Upper lobe of right lung (tissue), 1 donor: ENCODE measurements around the gene TMEM37. TPM values are rescaled to one million over a fixed set of nuclear protein-coding genes. Genes with fewer than 3 reads are reported as not detected.

ENCODE experiments used
- ATAC-seq: fragments of 200-7000 bp; cut with Tn5 transposase; one replicate; pipeline ENCODE4 v1.9.1; 2020; ENCODE audit warnings: mild to moderate bottlenecking, moderate library complexity
- DNase-seq: peaks from one replicate; pipeline ENCODE4 v3.0.0-alpha.2; 2020
- H3K27ac ChIP-seq: fragments of 200-600 bp; one replicate; pipeline ENCODE4 v1.8.0; 2022
- H3K27me3 ChIP-seq: fragments of 200-600 bp; one replicate; pipeline ENCODE4 v1.8.0; 2022; ENCODE audit warnings: mild to moderate bottlenecking
- H3K36me3 ChIP-seq: fragments of 200-600 bp; one replicate; pipeline ENCODE4 v1.8.0; 2022
- H3K4me1 ChIP-seq: fragments of 200-600 bp; one replicate; pipeline ENCODE4 v1.8.0; 2022
- H3K4me3 ChIP-seq: fragments of 200-600 bp; one replicate; pipeline ENCODE4 v1.8.0; 2022; ENCODE audit warnings: mild to moderate bottlenecking
- H3K9me3 ChIP-seq: fragments of 200-600 bp; one replicate; pipeline ENCODE4 v1.8.0; 2022
- CTCF ChIP-seq: fragments of 200-600 bp; IDR thresholded peaks from one replicate; pipeline ENCODE4 v1.8.0; 2022; ENCODE audit warnings: antibody characterized with exemption
- intact Hi-C: fragments of 100-400 bp; cut with DNase I; formaldehyde crosslinking; loops from one replicate; pipeline ENCODE4 v1.11.0; 2022
- total RNA-seq: library from RNA; stranded (reverse); fragmentation: NEBNext Ultra II Directional; extraction: Animal tissue kit (Norgen Biotek cat#: 25700); gene quantifications from one replicate; pipeline ENCODE4 v1.2.1, GENCODE V29; 2021
- donor health status: DM: no; HTN: yes; CAD: no; lungs with severe emphysema.

Gene TMEM37
- total RNA-seq, 1 donor from 2014 or later, result 23.8 TPM

- no peak for ATAC-seq
- Histone ChIP-seq H3K27ac (peak overlapping the region; percentile 84), H3K27me3 (no peaks in the 10 kb centered on the region), H3K4me3 (peak overlapping the region; percentile 70), H3K36me3 (no peaks in the 10 kb centered on the region), H3K4me1 (peaks cover 49% of the 10 kb centered on the region), H3K9me3 (no peaks in the 10 kb centered on the region)
- intact Hi-C loops, result no loop called here
- TF ChIP-seq CTCF, result no peak
- no peak for DNase-seq
These were observed 1.3 kb downstream of the TMEM37 start for GRCh38 chr2:119432851-119433522.

- Histone ChIP-seq H3K36me3 (no peaks in the 10 kb centered on the region), H3K9me3 (no peaks in the 10 kb centered on the region), H3K4me1 (peaks cover 41% of the 10 kb centered on the region), H3K27me3 (no peaks in the 10 kb centered on the region), H3K27ac (peak overlapping the region; percentile 17), H3K4me3 (peak overlapping the region; percentile 70)
- intact Hi-C loops, result no loop called here
- no peak for TF ChIP-seq CTCF
- ATAC-seq, result no peak
- DNase-seq, result no peak
These were observed 2.1 kb downstream of the TMEM37 start for GRCh38 chr2:119433636-119434327.

GRCh38 chr2:119434664-119435063, 3.0 kb downstream of the TMEM37 start:
- H3K4me3 ChIP-seq, result no peak overlapping the region
- TF ChIP-seq CTCF, result no peak
- peaks cover 32% of the 10 kb centered on the region for H3K4me1 ChIP-seq
- H3K27ac ChIP-seq, result peak overlapping the region; percentile 36
- H3K36me3 ChIP-seq, result no peaks in the 10 kb centered on the region
- DNase-seq, result no peak
- intact Hi-C loops, result no loop called here
- ATAC-seq, result no peak
- no peaks in the 10 kb centered on the region for H3K27me3 ChIP-seq
- no peaks in the 10 kb centered on the region for H3K9me3 ChIP-seq

- intact Hi-C loops, result no loop called here
- Histone ChIP-seq H3K36me3 (no peaks in the 10 kb centered on the region), H3K27me3 (no peaks in the 10 kb centered on the region), H3K9me3 (no peaks in the 10 kb centered on the region), H3K4me1 (peaks cover 26% of the 10 kb centered on the region), H3K27ac (peak overlapping the region; percentile 36), H3K4me3 (no peak overlapping the region)
- peak; percentile 14 for ATAC-seq
- TF ChIP-seq CTCF, result no peak
- no peak for DNase-seq
These were observed 3.7 kb downstream of the TMEM37 start for GRCh38 chr2:119435081-119435952.

GRCh38 chr2:119435953-119436297, 4.3 kb downstream of the TMEM37 start:
- Histone ChIP-seq H3K4me3 (no peak overlapping the region), H3K27me3 (no peaks in the 10 kb centered on the region), H3K9me3 (no peaks in the 10 kb centered on the region), H3K36me3 (no peaks in the 10 kb centered on the region), H3K27ac (peak overlapping the region; percentile 36), H3K4me1 (peaks cover 26% of the 10 kb centered on the region)
- ATAC-seq, result no peak
- DNase-seq, result no peak
- intact Hi-C loops, result no loop called here
- no peak for TF ChIP-seq CTCF
